Sigmoid colon (tissue), 4 donors: ENCODE measurements around the gene CELF1.
"Not testable (repeated sequence)": the region's sequence is repeated elsewhere in the genome, so short reads cannot be mapped to it uniquely, and the experiment has no call there.

Experiments used
- CTCF ChIP-seq, 4 experiments: fragments of 450-650 bp in 3 of 4; fragments of 200-600 bp in 1 of 4; IDR thresholded peaks; one replicate each; pipeline ENCODE4 v1.5.1; 2016 to 2019; ENCODE audit warnings: antibody characterized with exemption in 4 of 4, mild to moderate bottlenecking in 3 of 4, moderate library complexity in 2 of 4
- EP300 ChIP-seq, 4 donors: sonication (generic); formaldehyde crosslinking; IDR thresholded peaks; one replicate each; pipeline ENCODE4 v1.6.1; 2017; ENCODE audit warnings: antibody characterized with exemption in 4 of 4
- POLR2AphosphoS5 ChIP-seq, 4 donors: sonication (generic); formaldehyde crosslinking; IDR thresholded peaks; one replicate each; pipeline ENCODE4 v1.6.1; 2017; ENCODE audit warnings: antibody characterized with exemption in 4 of 4

- not testable (repeated sequence) for TF ChIP-seq CTCF, EP300, POLR2AphosphoS5 (IDR thresholded peaks at IDR 0.05)
Observed at GRCh38 chr11:47564366-47564765, 11.4 kb upstream of the CELF1 start.
